ENCODE measurements around the gene FOXN1.
"Not testable (repeated sequence)": the region's sequence is repeated elsewhere in the genome, so short reads cannot be mapped to it uniquely, and the experiment has no call there.

FOXN1 gene

GRCh38 chr17:28505986-28506665 lies at the start of gene FOXN1:
Gene FOXN1 (plus strand): TSS chr17:28506348. CDS start chr17:28523970, 17,622 bp downstream.
- DNase-seq (ENCODE audit: low read depth in 2 of 2): no peak

- DNase-seq (ENCODE audit: low read depth in 2 of 2): no peak
Measured at GRCh38 chr17:28457890-28458289, 48.3 kb upstream of the FOXN1 start.

GRCh38 chr17:28458881-28459280 lies 47.3 kb upstream of the FOXN1 start:
- DNase-seq (ENCODE audit: low read depth in 2 of 2): not testable (repeated sequence)

- no peak for DNase-seq (ENCODE audit: low read depth in 2 of 2)
Measured at GRCh38 chr17:28460901-28461300, 45.2 kb upstream of the FOXN1 start.

GRCh38 chr17:28466001-28466400 lies 40.1 kb upstream of the FOXN1 start:
- DNase-seq (ENCODE audit: low read depth in 2 of 2): no peak

GRCh38 chr17:28466521-28467048 lies 39.6 kb upstream of the FOXN1 start:
- DNase-seq (ENCODE audit: low read depth in 2 of 2): no peak

GRCh38 chr17:28467456-28468025 lies 38.6 kb upstream of the FOXN1 start:
- DNase-seq (ENCODE audit: low read depth in 2 of 2): no peak

GRCh38 chr17:28468033-28468735 lies 38.0 kb upstream of the FOXN1 start:
- not testable (repeated sequence) for DNase-seq (ENCODE audit: low read depth in 2 of 2)

GRCh38 chr17:28468781-28469180 lies 37.4 kb upstream of the FOXN1 start:
- DNase-seq (ENCODE audit: low read depth in 2 of 2): no peak

- no peak for DNase-seq (ENCODE audit: low read depth in 2 of 2)
Measured at GRCh38 chr17:28469376-28469775, 36.8 kb upstream of the FOXN1 start.

- no peak for DNase-seq (ENCODE audit: low read depth in 2 of 2)
Measured at GRCh38 chr17:28470266-28470913, 35.8 kb upstream of the FOXN1 start.

GRCh38 chr17:28470914-28471366 lies 35.2 kb upstream of the FOXN1 start:
- no peak for DNase-seq (ENCODE audit: low read depth in 2 of 2)

GRCh38 chr17:28471531-28472342 lies 34.4 kb upstream of the FOXN1 start:
- no peak for DNase-seq (ENCODE audit: low read depth in 2 of 2)

GRCh38 chr17:28472871-28473497 lies 33.2 kb upstream of the FOXN1 start:
- no peak for DNase-seq (ENCODE audit: low read depth in 2 of 2)

- DNase-seq (ENCODE audit: low read depth in 2 of 2): no peak
Measured at GRCh38 chr17:28473542-28473941, 32.6 kb upstream of the FOXN1 start, which contains the start of gene SLC13A2. Gene SLC13A2 (plus strand): TSS chr17:28473644. CDS start chr17:28473713, 69 bp downstream.

GRCh38 chr17:28474111-28474531 lies 32.0 kb upstream of the FOXN1 start:
- DNase-seq (ENCODE audit: low read depth in 2 of 2): no peak

- no peak for DNase-seq (ENCODE audit: low read depth in 2 of 2)
Measured at GRCh38 chr17:28475151-28475900, 30.8 kb upstream of the FOXN1 start.

- DNase-seq (ENCODE audit: low read depth in 2 of 2): no peak
Measured at GRCh38 chr17:28476076-28476865, 29.9 kb upstream of the FOXN1 start.

GRCh38 chr17:28477928-28478327 lies 28.2 kb upstream of the FOXN1 start:
- no peak for DNase-seq (ENCODE audit: low read depth in 2 of 2)
